ENCODE results near the gene PAOX. TPM values are rescaled to one million over a fixed set of nuclear protein-coding genes. Genes with fewer than 3 reads are reported as not detected.
"Not testable (repeated sequence)": the region's sequence is repeated elsewhere in the genome, so short reads cannot be mapped to it uniquely, and the experiment has no call there.

PAOX gene
- total and polyA plus RNA-seq, 9 of the 15 experiments (the other 6 are each of a cell fraction or from before 2014, with no cell fraction given) = 0.80 to 6.4 (median 2.6) TPM

DNA sequence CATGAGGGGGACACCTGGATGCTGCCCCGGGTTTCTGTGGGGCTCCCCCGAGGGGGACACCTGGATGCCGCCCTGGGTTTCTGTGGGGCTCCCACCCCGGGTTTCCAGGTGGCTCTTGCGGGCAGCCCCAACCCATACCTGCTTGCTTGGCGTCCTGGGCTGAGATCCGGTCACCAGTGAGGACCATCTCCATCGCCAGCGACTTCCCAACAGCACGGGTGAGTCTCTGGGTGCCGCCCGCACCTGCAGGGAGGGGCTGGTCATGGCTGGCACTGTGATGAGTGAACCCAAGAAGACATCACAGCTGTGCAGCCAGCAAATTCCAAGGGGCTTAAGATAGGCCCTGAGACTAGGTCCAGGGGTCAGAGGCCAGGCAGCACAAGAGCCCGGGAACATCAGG lies 12.3 kb upstream of the PAOX start:
- 0 out of 2 replicates have a peak, but pooled peaks have one; percentile 22 for TF ChIP-seq RBFOX2 (IDR thresholded peaks at IDR 0.05; ENCODE audit: low read depth, low read length)
- TF ChIP-seq ZNF766 (CRISPR knock-in tag; conservative IDR thresholded peaks at IDR 0.05) = no peak
- 95% methylated on average over 8 of the region's 13 CpGs for WGBS (ENCODE audit: insufficient coverage, low coverage, missing lambda C conversion rate)
- no peak overlapping the region for H2AFZ ChIP-seq (ENCODE audit: low read depth, low read length)
- 0 out of 2 replicates have a peak, but pooled peaks cover 3% of the 10 kb centered on the region for H4K20me1 ChIP-seq (replicated peaks; ENCODE audit: control insufficient read depth, insufficient read depth, low read length)
- no peak overlapping the region for H3K9ac ChIP-seq (ENCODE audit: insufficient read depth in 1 of 2, low read depth in 2 of 2, low read length in 2 of 2)
- no peaks in the 10 kb centered on the region for H3K27me3 ChIP-seq (ENCODE audit: control insufficient read depth in 2 of 2, insufficient read depth in 2 of 2, low read length in 2 of 2)
- DNase-seq (ENCODE audit: extremely low read depth in 1 of 4, low spot score in 3 of 4) (no peak), ATAC-seq (no peak), FAIRE-seq (no peak)
- H3K36me3 ChIP-seq (ENCODE audit: control insufficient read depth, insufficient read depth, low read length) = peaks cover 76% of the 10 kb centered on the region; the same call in 2 of the 3 replicates
- no peaks in the 10 kb centered on the region for H3K9me1 ChIP-seq (ENCODE audit: control insufficient read depth, insufficient read depth, low read length)
- H3K4me2 ChIP-seq (ENCODE audit: insufficient read depth, low read length) = no peak overlapping the region
- ChIA-PET POLR2A (no interaction called here), CTCF (ENCODE audit: low intra/inter-chr PET ratio) (no interaction called here)
- H3K4me3 ChIP-seq = no peak overlapping the region
- H3K27ac ChIP-seq (ENCODE audit: extremely low read depth, low read depth, low read length) = no peak overlapping the region
- H3K9me3 ChIP-seq (replicated peaks; ENCODE audit: control insufficient read depth, insufficient read depth, low read depth, low read length) = no peaks in the 10 kb centered on the region
- intact Hi-C loops (cut with micrococcal nuclease) (no loop called here), in situ Hi-C loops (cut with MboI) (no loop called here)
- no peaks in the 10 kb centered on the region; the same call in 2 of the 3 replicates for H3K79me2 ChIP-seq (ENCODE audit: control insufficient read depth, insufficient read depth, low read length)
- no TSS peak for BruUV-seq (replicated peaks)
- peaks cover 0 to 11% of the 10 kb centered on the region in 2 experiments; a peak in 1 of 5 replicates for H3K4me1 ChIP-seq (replicated peaks in 1 of 2; ENCODE audit: control insufficient read depth in 2 of 2, insufficient read depth in 2 of 2, low read length in 2 of 2)

DNA sequence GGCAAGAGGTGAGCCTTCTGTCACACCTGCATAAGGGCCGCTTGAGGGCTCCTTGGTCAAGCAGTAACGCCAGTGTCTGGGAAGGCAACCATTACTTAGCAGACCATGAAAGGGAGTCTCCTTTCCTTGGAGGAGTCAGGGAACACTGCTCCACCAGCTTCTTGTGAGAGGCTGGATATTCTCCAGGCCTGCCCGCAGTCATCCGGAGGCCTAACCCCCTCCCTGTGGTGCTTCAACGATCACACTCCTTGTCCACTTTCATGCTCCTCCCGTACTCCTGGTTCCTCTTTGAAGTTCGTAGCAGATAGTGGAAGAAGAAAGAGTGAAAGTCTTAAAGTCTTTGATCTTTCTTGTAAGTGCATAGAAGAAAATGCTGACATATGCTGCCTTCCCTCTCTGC lies 11.6 kb upstream of the PAOX start:
- CTCF ChIA-PET (ENCODE audit: low intra/inter-chr PET ratio); H3K9ac ChIP-seq (ENCODE audit: insufficient read depth in 1 of 2, low read depth in 2 of 2, low read length in 2 of 2); ATAC-seq; H2AFZ ChIP-seq (ENCODE audit: low read depth, low read length); POLR2A ChIA-PET; H3K27me3 ChIP-seq (ENCODE audit: control insufficient read depth in 2 of 2, insufficient read depth in 2 of 2, low read length in 2 of 2); H3K27ac ChIP-seq (ENCODE audit: extremely low read depth, low read depth, low read length); H4K20me1 ChIP-seq (replicated peaks; ENCODE audit: control insufficient read depth, insufficient read depth, low read length); BruUV-seq (replicated peaks); H3K79me2 ChIP-seq (ENCODE audit: control insufficient read depth, insufficient read depth, low read length); FAIRE-seq; H3K4me2 ChIP-seq (ENCODE audit: insufficient read depth, low read length); in situ Hi-C loops (cut with MboI); intact Hi-C loops (cut with micrococcal nuclease); H3K9me1 ChIP-seq (ENCODE audit: control insufficient read depth, insufficient read depth, low read length); H3K9me3 ChIP-seq (replicated peaks; ENCODE audit: control insufficient read depth, insufficient read depth, low read depth, low read length); DNase-seq (ENCODE audit: extremely low read depth in 1 of 4, low spot score in 3 of 4); H3K4me3 ChIP-seq: not testable (repeated sequence)
- Histone ChIP-seq H3K36me3 (ENCODE audit: control insufficient read depth, insufficient read depth, low read length) (peaks cover 69% of the 10 kb centered on the region; the same call in 2 of the 3 replicates), H3K4me1 (replicated peaks in 1 of 2; ENCODE audit: control insufficient read depth in 2 of 2, insufficient read depth in 2 of 2, low read length in 2 of 2) (peaks cover 0 to 14% of the 10 kb centered on the region in 2 experiments; a peak in 2 of 5 replicates)
- WGBS (ENCODE audit: insufficient coverage, low coverage, missing lambda C conversion rate) = no CpG with 5 or more reads among the region's 7 CpGs

All from K562 (cell line).